ENCODE data around the gene PARVG. TPM values are rescaled to one million over a fixed set of nuclear protein-coding genes. Genes with fewer than 3 reads are reported as not detected.

PARVG gene
- total and polyA plus RNA-seq, 3 experiments from 2014 or later = 56.0 to 94.4 (median 57.4) TPM

- H3K4me1 ChIP-seq (ENCODE audit: insufficient read depth, low read length) = no peaks in the 10 kb centered on the region
- Mint-ChIP-seq H3K27me3 (no peaks in the 10 kb centered on the region), H3K27ac (no peak overlapping the region), H3K36me3 (peaks cover 13 to 22% (median 20%) of the 10 kb centered on the region in 3 donors), H3K4me1 (peaks cover 10 to 18% (median 12%) of the 10 kb centered on the region in 3 donors), H3K4me3 (no peak overlapping the region), H3K9me3 (peaks cover 5 to 12% (median 10%) of the 10 kb centered on the region in 5 donors)
- POLR2A ChIA-PET = no interaction called here
- CTCF ChIA-PET = no interaction called here
- no peaks in the 10 kb centered on the region for H3K27me3 ChIP-seq (ENCODE audit: insufficient read depth, low read length, poor library complexity, severe bottlenecking)
- no peak overlapping the region for H3K4me3 ChIP-seq (ENCODE audit: low read length)
- DNase-seq = no peak
- no peak overlapping the region for H3K27ac ChIP-seq (ENCODE audit: low read depth, low read length)
- no peaks in the 10 kb centered on the region for H3K36me3 ChIP-seq (ENCODE audit: insufficient read depth, low read length)
- peaks cover 4% of the 10 kb centered on the region for H3K9me3 ChIP-seq (ENCODE audit: low read length)
Observed at GRCh38 chr22:44212936-44213335, 32.2 kb downstream of the PARVG start.

- Histone ChIP-seq H3K4me1 (ENCODE audit: insufficient read depth, low read length) (no peaks in the 10 kb centered on the region), H3K27me3 (ENCODE audit: insufficient read depth, low read length, poor library complexity, severe bottlenecking) (no peaks in the 10 kb centered on the region), H3K27ac (ENCODE audit: low read depth, low read length) (no peak overlapping the region), H3K4me3 (ENCODE audit: low read length) (no peak overlapping the region), H3K9me3 (ENCODE audit: low read length) (peaks cover 4% of the 10 kb centered on the region), H3K36me3 (ENCODE audit: insufficient read depth, low read length) (no peaks in the 10 kb centered on the region)
- Mint-ChIP-seq H3K27me3 (no peaks in the 10 kb centered on the region), H3K4me1 (peaks cover 6 to 12% (median 8%) of the 10 kb centered on the region in 3 donors), H3K9me3 (peaks cover 5 to 12% (median 10%) of the 10 kb centered on the region in 5 donors), H3K27ac (no peak overlapping the region), H3K4me3 (no peak overlapping the region), H3K36me3 (peaks cover 8 to 22% (median 18%) of the 10 kb centered on the region in 3 donors)
- DNase-seq = no peak
- POLR2A ChIA-PET = no interaction called here
- CTCF ChIA-PET = no interaction called here
Observed at GRCh38 chr22:44213489-44214043, 32.8 kb downstream of the PARVG start.

GRCh38 chr22:44214187-44214586 lies 33.5 kb downstream of the PARVG start:
- Mint-ChIP-seq H3K36me3 (peaks cover 6 to 17% (median 15%) of the 10 kb centered on the region in 3 donors), H3K27ac (no peak overlapping the region), H3K4me1 (peaks cover 3 to 8% (median 5%) of the 10 kb centered on the region in 3 donors), H3K27me3 (no peaks in the 10 kb centered on the region), H3K9me3 (peaks cover 5 to 10% (median 10%) of the 10 kb centered on the region in 5 donors), H3K4me3 (no peak overlapping the region)
- peaks cover 4% of the 10 kb centered on the region for H3K9me3 ChIP-seq (ENCODE audit: low read length)
- ChIA-PET POLR2A (no interaction called here), CTCF (no interaction called here)
- no peaks in the 10 kb centered on the region for H3K27me3 ChIP-seq (ENCODE audit: insufficient read depth, low read length, poor library complexity, severe bottlenecking)
- H3K36me3 ChIP-seq (ENCODE audit: insufficient read depth, low read length) = no peaks in the 10 kb centered on the region
- H3K27ac ChIP-seq (ENCODE audit: low read depth, low read length) = no peak overlapping the region
- DNase-seq = no peak
- H3K4me3 ChIP-seq (ENCODE audit: low read length) = no peak overlapping the region
- H3K4me1 ChIP-seq (ENCODE audit: insufficient read depth, low read length) = no peaks in the 10 kb centered on the region

- H3K9me3 Mint-ChIP-seq = peaks cover under 1 to 10% (median 7%) of the 10 kb centered on the region in 5 donors
- Histone ChIP-seq H3K36me3 (ENCODE audit: insufficient read depth, low read length) (no peaks in the 10 kb centered on the region), H3K4me3 (ENCODE audit: low read length) (no peak overlapping the region), H3K27me3 (ENCODE audit: insufficient read depth, low read length, poor library complexity, severe bottlenecking) (no peaks in the 10 kb centered on the region), H3K27ac (ENCODE audit: low read depth, low read length) (no peak overlapping the region), H3K9me3 (ENCODE audit: low read length) (peaks cover under 1% of the 10 kb centered on the region), H3K4me1 (ENCODE audit: insufficient read depth, low read length) (no peaks in the 10 kb centered on the region)
- peaks cover 0 to 5% (median 2%) of the 10 kb centered on the region in 3 donors for H3K4me1 Mint-ChIP-seq
- H3K4me3 Mint-ChIP-seq = no peak overlapping the region
- POLR2A ChIA-PET = no interaction called here
- peaks cover 3 to 12% (median 11%) of the 10 kb centered on the region in 3 donors for H3K36me3 Mint-ChIP-seq
- CTCF ChIA-PET = no interaction called here
- H3K27ac Mint-ChIP-seq = no peak overlapping the region
- H3K27me3 Mint-ChIP-seq = no peaks in the 10 kb centered on the region
- no peak for DNase-seq
Observed at GRCh38 chr22:44214764-44215163, 34.0 kb downstream of the PARVG start.

GRCh38 chr22:44215287-44215686 lies 34.6 kb downstream of the PARVG start:
- Mint-ChIP-seq H3K36me3 (peaks cover 1 to 11% (median 8%) of the 10 kb centered on the region in 3 donors), H3K4me1 (peaks cover 0 to 1% (median 0%) of the 10 kb centered on the region in 3 donors), H3K27me3 (no peaks in the 10 kb centered on the region), H3K4me3 (no peak overlapping the region), H3K27ac (no peak overlapping the region), H3K9me3 (peaks cover 0 to 7% (median 1%) of the 10 kb centered on the region in 5 donors)
- no peak for DNase-seq
- Histone ChIP-seq H3K9me3 (ENCODE audit: low read length) (no peaks in the 10 kb centered on the region), H3K27me3 (ENCODE audit: insufficient read depth, low read length, poor library complexity, severe bottlenecking) (no peaks in the 10 kb centered on the region), H3K27ac (ENCODE audit: low read depth, low read length) (no peak overlapping the region), H3K4me1 (ENCODE audit: insufficient read depth, low read length) (no peaks in the 10 kb centered on the region), H3K4me3 (ENCODE audit: low read length) (no peak overlapping the region), H3K36me3 (ENCODE audit: insufficient read depth, low read length) (no peaks in the 10 kb centered on the region)
- ChIA-PET POLR2A (no interaction called here), CTCF (no interaction called here)

GRCh38 chr22:44217346-44217745 lies 36.6 kb downstream of the PARVG start:
- no peaks in the 10 kb centered on the region for H3K4me1 Mint-ChIP-seq
- H3K27ac Mint-ChIP-seq = peak overlapping the region in 1 of 8 donors; percentile 26
- no peak overlapping the region for H3K4me3 ChIP-seq (ENCODE audit: low read length)
- H3K4me1 ChIP-seq (ENCODE audit: insufficient read depth, low read length) = no peaks in the 10 kb centered on the region
- H3K9me3 ChIP-seq (ENCODE audit: low read length) = no peaks in the 10 kb centered on the region
- peaks cover 0 to 1% of the 10 kb centered on the region in 2 donors for H3K27me3 Mint-ChIP-seq
- DNase-seq = no peak
- ChIA-PET POLR2A (no interaction called here), CTCF (no interaction called here)
- H3K36me3 Mint-ChIP-seq = peaks cover 0 to 3% (median 0%) of the 10 kb centered on the region in 3 donors
- no peaks in the 10 kb centered on the region for H3K27me3 ChIP-seq (ENCODE audit: insufficient read depth, low read length, poor library complexity, severe bottlenecking)
- H3K4me3 Mint-ChIP-seq = no peak overlapping the region
- H3K9me3 Mint-ChIP-seq = peaks cover 0 to 3% (median 0%) of the 10 kb centered on the region in 5 donors
- H3K36me3 ChIP-seq (ENCODE audit: insufficient read depth, low read length) = no peaks in the 10 kb centered on the region
- H3K27ac ChIP-seq (ENCODE audit: low read depth, low read length) = no peak overlapping the region

- H3K4me1 Mint-ChIP-seq = no peaks in the 10 kb centered on the region
- ChIA-PET CTCF (no interaction called here), POLR2A (no interaction called here)
- Histone ChIP-seq H3K36me3 (ENCODE audit: insufficient read depth, low read length) (no peaks in the 10 kb centered on the region), H3K27ac (ENCODE audit: low read depth, low read length) (no peak overlapping the region), H3K4me1 (ENCODE audit: insufficient read depth, low read length) (no peaks in the 10 kb centered on the region), H3K4me3 (ENCODE audit: low read length) (no peak overlapping the region), H3K9me3 (ENCODE audit: low read length) (no peaks in the 10 kb centered on the region), H3K27me3 (ENCODE audit: insufficient read depth, low read length, poor library complexity, severe bottlenecking) (no peaks in the 10 kb centered on the region)
- no peak for DNase-seq
- peaks cover 0 to 1% of the 10 kb centered on the region in 2 donors for H3K27me3 Mint-ChIP-seq
- peaks cover 0 to 3% (median 0%) of the 10 kb centered on the region in 5 donors for H3K9me3 Mint-ChIP-seq
- H3K4me3 Mint-ChIP-seq = no peak overlapping the region
- H3K27ac Mint-ChIP-seq = no peak overlapping the region
- H3K36me3 Mint-ChIP-seq = peaks cover 0 to 3% (median 0%) of the 10 kb centered on the region in 3 donors
Observed at GRCh38 chr22:44218071-44218470, 37.3 kb downstream of the PARVG start.

GRCh38 chr22:44219101-44219870 lies 38.6 kb downstream of the PARVG start:
- POLR2A ChIA-PET = no interaction called here

More at GRCh38 chr22:44219101-44219870, 38.6 kb downstream of the PARVG start:
- Mint-ChIP-seq H3K9me3 (peaks cover 0 to 3% (median 0%) of the 10 kb centered on the region in 5 donors), H3K4me1 (no peaks in the 10 kb centered on the region), H3K27ac (no peak overlapping the region), H3K4me3 (no peak overlapping the region), H3K36me3 (peaks cover 0 to 3% (median 0%) of the 10 kb centered on the region in 3 donors), H3K27me3 (peaks cover 0 to 5% of the 10 kb centered on the region in 2 donors)
- no peak for DNase-seq
- no peaks in the 10 kb centered on the region for H3K36me3 ChIP-seq (ENCODE audit: insufficient read depth, low read length)
- H3K4me3 ChIP-seq (ENCODE audit: low read length) = no peak overlapping the region
- H3K27me3 ChIP-seq (ENCODE audit: insufficient read depth, low read length, poor library complexity, severe bottlenecking) = no peaks in the 10 kb centered on the region
- H3K4me1 ChIP-seq (ENCODE audit: insufficient read depth, low read length) = no peaks in the 10 kb centered on the region
- H3K9me3 ChIP-seq (ENCODE audit: low read length) = no peaks in the 10 kb centered on the region
- no peak overlapping the region for H3K27ac ChIP-seq (ENCODE audit: low read depth, low read length)
- CTCF ChIA-PET = no interaction called here

All from CD8-positive, alpha-beta memory T cell (primary cell).